Activated T-helper 1 cell treated with anti-CD3 and anti-CD28 coated beads, Interleukin-12 subunit alpha, Interleukin-12 subunit beta, Interleukin-2, Interleukin-4 antibody, amounts not matched to agents 30 ng/mL and 10 ng/mL and 1 ng/mL, durations not matched to agents 14 hours and 24 hours and 36 hours (primary cell): ENCODE results near the gene CDX2. TPM values are rescaled to one million over a fixed set of nuclear protein-coding genes. Genes with fewer than 3 reads are reported as not detected.
A peak's percentile ranks its signal among the peaks of the same experiment; 100 is the strongest.

Source experiments
- DNase-seq: peaks from one replicate; pipeline ENCODE4 v3.0.0; 2021; ENCODE audit warnings: low spot score
- H3K27ac Mint-ChIP-seq: one replicate; pipeline ENCODE4 v1.8.0; 2021; ENCODE audit warnings: mild to moderate bottlenecking, mixed read lengths
- H3K27me3 Mint-ChIP-seq: one replicate; pipeline ENCODE4 v1.8.0; 2022; ENCODE audit warnings: mild to moderate bottlenecking, moderate library complexity, mixed read lengths; ENCODE audit not compliant: insufficient read depth
- H3K36me3 Mint-ChIP-seq: one replicate; pipeline ENCODE4 v1.8.0; 2021; ENCODE audit warnings: low read depth, mixed read lengths
- H3K4me1 Mint-ChIP-seq: one replicate; pipeline ENCODE4 v1.8.0; 2021; ENCODE audit warnings: low read depth, mixed read lengths
- H3K4me3 Mint-ChIP-seq: one replicate; pipeline ENCODE4 v1.8.0; 2021; ENCODE audit warnings: mild to moderate bottlenecking, moderate library complexity, mixed read lengths
- H3K9me3 Mint-ChIP-seq: one replicate; pipeline ENCODE4 v1.8.0; 2021; ENCODE audit warnings: mixed read lengths
- intact Hi-C: fragments of 100-400 bp; cut with micrococcal nuclease; formaldehyde crosslinking; loops from one replicate; pipeline ENCODE4 v1.15.1; 2024
- total RNA-seq: library from RNA; stranded (reverse); gene quantifications from 2 replicates; pipeline ENCODE4 v1.2.3, GENCODE V29; 2022

Gene CDX2
- total RNA-seq, 1 donor from 2014 or later: not detected

DNA sequence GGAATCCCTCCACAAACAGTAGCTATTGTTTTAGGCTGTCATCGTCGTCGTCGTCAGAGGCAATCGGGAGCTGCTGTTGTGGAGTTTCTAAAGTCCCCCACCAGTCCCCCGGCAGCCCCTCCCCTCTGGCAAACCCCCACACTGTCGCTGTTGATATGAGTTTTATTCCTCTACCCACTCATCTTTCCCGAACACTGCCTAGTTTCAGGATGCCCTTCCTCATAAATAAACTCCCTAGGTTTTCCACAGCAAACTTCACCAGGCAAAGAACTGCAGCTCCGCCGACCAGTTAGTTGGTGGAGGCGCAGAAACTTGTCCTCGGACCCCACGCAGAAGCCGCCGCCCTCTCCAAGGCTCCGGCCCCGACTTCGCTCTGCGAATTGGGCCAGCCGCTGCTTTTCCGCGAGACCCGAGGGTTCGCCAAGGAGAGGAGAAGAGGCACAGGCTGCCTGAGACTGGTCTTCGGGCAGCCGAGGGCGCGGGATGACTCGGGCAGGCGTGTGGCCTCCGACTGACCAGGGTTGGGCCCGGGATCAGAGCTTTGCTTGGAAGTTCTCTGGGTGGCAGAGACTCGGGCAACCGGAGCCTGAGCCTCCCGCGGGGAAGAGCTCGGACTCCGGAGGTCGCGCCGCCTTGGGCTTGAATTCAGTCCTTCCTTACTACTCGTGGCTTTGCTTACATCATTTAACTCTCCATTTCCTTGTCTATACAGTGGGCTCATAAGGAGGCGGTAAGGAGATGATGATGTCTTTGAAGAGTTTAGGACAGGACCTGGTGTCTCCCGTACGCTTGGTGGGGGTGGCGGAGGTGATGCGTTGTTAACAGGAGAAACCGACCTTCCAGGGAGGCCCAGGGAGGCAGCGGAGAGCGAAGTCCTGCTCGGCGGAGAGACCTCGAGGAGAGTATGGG, 41.4 kb downstream of the CDX2 start:
- peaks cover 79% of the 10 kb centered on the region for H3K27me3 Mint-ChIP-seq
- peak overlapping the region; percentile 52 for H3K27ac Mint-ChIP-seq
- no peak for DNase-seq
- no peak overlapping the region for H3K4me3 Mint-ChIP-seq
- peaks cover 7% of the 10 kb centered on the region for H3K4me1 Mint-ChIP-seq
- intact Hi-C loops: loop anchor here (2.0 kb wide), 1 partner anchor 41 kb away; the partner anchor contains the start of gene CDX2
- H3K36me3 Mint-ChIP-seq: no peaks in the 10 kb centered on the region
- H3K9me3 Mint-ChIP-seq: no peaks in the 10 kb centered on the region

DNA sequence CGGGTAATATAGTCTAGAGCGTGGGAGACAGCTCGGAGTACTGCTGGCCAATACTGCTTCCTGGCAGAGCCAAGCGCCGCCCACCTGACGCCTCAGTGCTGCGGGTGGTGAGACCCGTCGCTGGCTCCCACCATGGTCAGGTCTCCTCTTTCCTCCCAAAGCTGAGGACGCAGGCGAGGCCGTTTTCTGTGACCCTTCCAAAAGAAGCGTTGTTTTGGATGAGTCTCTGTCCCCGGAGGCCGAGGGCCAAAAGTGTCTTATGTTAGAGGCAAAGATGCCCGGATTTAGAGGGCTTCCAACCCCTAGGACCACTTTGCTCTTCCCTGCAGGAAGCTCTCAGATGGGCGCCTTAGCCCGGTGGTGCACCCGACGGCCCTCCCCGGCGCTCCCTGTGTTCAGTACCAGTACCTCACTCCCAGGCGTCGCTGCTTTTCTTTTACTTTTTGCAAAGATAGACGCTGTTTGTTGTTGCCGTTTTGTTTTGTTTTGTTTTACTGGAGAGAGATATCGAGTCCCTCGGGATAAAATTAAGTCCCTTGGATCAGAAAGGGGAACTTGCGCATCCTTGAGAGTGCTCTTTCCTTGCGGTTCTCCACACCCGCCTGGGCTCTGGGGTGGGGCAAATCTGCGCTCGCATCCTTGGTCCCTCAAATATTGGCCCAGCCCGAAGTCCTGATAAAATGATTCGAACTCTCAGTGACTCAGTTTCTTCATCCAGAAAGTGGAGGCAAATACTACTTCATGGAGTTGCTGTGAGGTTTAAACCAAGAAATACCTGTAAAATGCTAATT, 42.3 kb downstream of the CDX2 start:
- Mint-ChIP-seq H3K4me1 (peaks cover 7% of the 10 kb centered on the region), H3K4me3 (no peak overlapping the region), H3K9me3 (no peaks in the 10 kb centered on the region), H3K36me3 (no peaks in the 10 kb centered on the region), H3K27me3 (peaks cover 87% of the 10 kb centered on the region), H3K27ac (peak overlapping the region; percentile 52)
- intact Hi-C loops: loop anchor here (2.0 kb wide), 1 partner anchor 42 kb away; the partner anchor contains the start of gene CDX2
- no peak for DNase-seq

DNA sequence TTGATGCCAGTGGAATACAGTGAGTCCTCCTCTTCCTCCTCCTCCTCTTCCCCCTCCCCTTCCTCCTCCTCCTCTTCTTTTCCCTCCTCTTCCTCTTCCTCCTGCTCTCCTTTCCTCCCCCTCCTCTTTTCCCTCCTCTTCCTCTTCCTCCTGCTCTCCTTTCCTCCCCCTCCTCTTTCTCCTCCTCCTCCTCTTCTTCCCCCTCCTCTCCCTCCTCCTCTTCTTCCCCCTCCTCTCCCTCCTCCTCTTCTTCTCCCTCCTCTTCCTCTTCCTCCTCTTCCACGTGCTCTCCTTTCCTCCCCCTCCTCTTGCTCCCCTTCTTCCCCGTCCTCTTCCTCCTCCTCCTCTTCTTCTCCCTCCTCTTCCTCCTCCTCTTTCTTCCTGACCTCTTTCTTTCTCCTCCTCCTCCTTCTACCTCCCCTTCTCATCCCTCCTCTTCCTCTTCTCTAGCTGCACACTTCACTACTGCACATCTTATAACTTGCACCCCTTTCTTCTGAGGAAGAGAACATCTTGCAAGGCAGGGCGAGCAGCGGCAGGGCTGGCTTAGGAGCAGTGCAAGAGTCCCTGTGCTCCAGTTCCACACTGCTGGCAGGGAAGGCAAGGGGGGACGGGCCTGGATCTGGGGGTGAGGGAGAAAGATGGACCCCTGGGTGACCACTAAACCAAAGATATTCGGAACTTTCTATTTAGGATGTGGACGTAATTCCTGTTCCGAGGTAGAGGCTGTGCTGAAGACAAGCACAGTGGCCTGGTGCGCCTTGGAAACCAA, 43.7 kb downstream of the CDX2 start:
- H3K9me3 Mint-ChIP-seq: no peaks in the 10 kb centered on the region
- no peaks in the 10 kb centered on the region for H3K36me3 Mint-ChIP-seq
- H3K27ac Mint-ChIP-seq: peak overlapping the region; percentile 2
- DNase-seq: no peak
- peaks cover 83% of the 10 kb centered on the region for H3K27me3 Mint-ChIP-seq
- H3K4me3 Mint-ChIP-seq: no peak overlapping the region
- intact Hi-C loops: loop anchor here (2.0 kb wide), 1 partner anchor 133 kb away; the partner anchor contains the start of gene GSX1
- peaks cover 7% of the 10 kb centered on the region for H3K4me1 Mint-ChIP-seq

DNA sequence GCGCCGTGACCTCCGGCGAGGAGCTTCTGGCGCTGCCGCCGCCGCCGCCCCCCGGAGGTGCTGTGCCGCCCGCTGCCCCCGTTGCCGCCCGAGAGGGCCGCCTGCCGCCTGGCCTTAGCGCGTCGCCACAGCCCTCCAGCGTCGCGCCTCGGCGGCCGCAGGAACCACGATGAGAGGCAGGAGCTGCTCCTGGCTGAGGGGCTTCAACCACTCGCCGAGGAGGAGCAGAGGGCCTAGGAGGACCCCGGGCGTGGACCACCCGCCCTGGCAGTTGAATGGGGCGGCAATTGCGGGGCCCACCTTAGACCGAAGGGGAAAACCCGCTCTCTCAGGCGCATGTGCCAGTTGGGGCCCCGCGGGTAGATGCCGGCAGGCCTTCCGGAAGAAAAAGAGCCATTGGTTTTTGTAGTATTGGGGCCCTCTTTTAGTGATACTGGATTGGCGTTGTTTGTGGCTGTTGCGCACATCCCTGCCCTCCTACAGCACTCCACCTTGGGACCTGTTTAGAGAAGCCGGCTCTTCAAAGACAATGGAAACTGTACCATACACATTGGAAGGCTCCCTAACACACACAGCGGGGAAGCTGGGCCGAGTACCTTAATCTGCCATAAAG, 44.5 kb downstream of the CDX2 start:
- Mint-ChIP-seq H3K4me1 (peaks cover 7% of the 10 kb centered on the region), H3K27me3 (peaks cover 77% of the 10 kb centered on the region)

DNA sequence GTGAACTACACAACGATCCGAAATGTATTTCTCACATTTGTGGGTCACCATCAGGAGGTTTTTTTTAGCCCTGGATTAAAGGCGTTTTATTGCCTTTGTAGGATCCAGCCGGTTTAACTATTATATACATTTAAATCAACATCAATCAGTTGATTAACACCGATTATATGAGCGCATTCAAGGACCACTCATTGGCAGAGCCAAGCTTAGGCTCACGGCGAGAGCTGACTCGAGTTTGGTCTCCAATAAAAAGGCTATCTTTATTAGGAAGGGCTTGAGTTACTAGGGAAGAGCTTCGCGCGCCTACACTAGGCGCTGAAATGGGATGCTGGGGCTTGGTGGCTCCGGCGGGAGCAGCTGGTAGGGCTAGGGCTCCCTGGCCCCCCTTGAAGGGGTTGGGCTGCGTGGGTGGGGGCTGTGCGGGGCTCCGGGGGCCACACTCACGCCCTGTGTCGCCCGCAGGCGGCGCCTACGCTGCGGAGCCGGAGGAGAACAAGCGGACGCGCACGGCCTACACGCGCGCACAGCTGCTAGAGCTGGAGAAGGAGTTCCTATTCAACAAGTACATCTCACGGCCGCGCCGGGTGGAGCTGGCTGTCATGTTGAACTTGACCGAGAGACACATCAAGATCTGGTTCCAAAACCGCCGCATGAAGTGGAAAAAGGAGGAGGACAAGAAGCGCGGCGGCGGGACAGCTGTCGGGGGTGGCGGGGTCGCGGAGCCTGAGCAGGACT, 45.2 kb downstream of the CDX2 start:
- intact Hi-C loops: loop anchor here (2.0 kb wide), 3 partner anchors 31 to 131 kb away; partner anchors contain the start of gene GSX1
- H3K9me3 Mint-ChIP-seq: no peaks in the 10 kb centered on the region
- H3K4me1 Mint-ChIP-seq: peaks cover 7% of the 10 kb centered on the region
- DNase-seq: no peak
- no peak overlapping the region for H3K4me3 Mint-ChIP-seq
- H3K27me3 Mint-ChIP-seq: peaks cover 78% of the 10 kb centered on the region
- peak overlapping the region; percentile 66 for H3K27ac Mint-ChIP-seq
- no peaks in the 10 kb centered on the region for H3K36me3 Mint-ChIP-seq

More for the DNA sequence above, 44.5 kb downstream of the CDX2 start:
- intact Hi-C loops: loop anchor here (2.0 kb wide), 1 partner anchor 132 kb away; the partner anchor contains the start of gene GSX1
- Mint-ChIP-seq H3K27ac (peak overlapping the region; percentile 12), H3K9me3 (no peaks in the 10 kb centered on the region), H3K4me3 (no peak overlapping the region), H3K36me3 (no peaks in the 10 kb centered on the region)
- DNase-seq: no peak

DNA sequence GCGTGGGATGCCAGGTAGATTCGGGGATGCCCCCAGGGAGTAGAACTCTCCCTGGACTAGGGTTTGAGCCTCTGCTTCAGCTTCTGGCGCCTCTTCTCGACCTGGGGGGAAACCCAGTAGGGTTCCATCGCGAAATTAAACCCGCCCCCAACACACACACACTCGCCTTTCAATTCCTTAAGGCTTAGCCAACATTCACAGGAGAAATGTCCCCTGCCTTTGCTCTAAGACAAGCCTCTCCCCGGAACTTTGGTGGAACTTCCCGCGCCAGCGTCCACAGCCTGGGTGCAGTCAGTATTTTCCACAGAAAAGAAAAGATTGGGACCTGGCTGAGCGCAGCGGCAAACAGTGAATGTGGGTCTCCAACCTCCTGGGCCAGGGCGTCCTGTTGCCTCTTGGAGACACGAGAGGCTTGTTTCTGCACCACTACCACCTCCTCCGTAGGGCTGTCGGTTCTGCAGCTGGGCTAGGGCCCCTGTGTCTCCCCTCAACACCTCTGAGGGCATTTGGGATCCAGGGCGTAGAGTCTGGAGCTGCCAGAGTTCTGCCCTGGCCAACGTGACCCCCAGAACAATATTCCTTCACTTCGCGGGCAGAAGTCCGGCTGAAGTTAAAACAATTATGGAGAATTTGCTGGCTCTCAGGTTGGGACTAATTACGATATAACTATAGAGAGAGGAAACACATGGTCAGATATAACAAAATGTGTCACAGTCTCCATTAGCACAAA, 46.1 kb downstream of the CDX2 start:
- Mint-ChIP-seq H3K27ac (peak overlapping the region; percentile 66), H3K27me3 (peaks cover 81% of the 10 kb centered on the region), H3K36me3 (no peaks in the 10 kb centered on the region), H3K9me3 (no peaks in the 10 kb centered on the region), H3K4me3 (no peak overlapping the region), H3K4me1 (peaks cover 11% of the 10 kb centered on the region)
- intact Hi-C loops: loop anchor here (2.0 kb wide), 2 partner anchors 32 to 102 kb away; no protein-coding TSS in a partner anchor
- no peak for DNase-seq

DNA sequence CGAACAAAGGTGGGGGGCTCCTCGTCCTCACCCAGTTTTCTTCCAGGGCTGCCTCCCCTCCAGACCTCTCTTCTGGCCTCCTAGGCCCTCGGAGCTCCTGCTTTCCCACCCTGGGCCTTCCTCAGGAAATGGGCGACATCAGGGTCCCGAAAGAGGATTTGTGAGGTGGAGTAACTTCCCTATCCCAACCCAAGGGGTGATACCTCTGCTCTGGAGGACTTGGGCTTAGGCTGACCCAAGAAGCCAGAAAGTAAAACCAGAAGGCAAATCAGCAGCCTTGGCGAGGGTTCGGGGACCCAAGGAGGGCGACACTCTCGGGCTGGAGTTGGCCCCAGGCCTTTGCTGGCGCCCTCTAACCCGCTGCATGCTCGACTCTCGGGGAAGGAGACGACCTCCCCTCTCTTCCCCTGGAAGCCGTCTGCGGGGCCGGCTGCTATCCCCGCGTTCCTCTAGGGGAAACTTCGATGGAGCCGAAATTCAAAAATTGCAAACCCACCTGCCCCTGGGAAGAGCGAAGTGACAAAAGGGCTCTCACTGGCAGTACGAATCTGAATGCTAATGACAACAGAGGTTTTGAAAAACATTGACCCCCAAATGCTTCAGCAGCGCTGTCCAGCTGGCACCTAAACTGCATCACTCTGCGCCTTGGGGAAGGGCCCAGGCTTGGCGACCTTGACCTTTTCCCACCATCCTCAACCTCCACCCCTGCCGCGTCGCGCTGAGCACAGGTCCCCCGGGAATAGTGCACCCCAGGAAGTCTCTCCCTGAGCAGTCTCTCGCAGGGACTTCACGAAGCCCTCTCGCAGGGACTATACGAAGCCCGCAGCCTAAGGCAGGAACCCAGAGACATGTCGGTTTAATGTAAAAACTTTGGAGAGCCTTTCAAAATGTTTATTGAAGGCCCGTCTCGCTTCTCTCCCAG, 46.9 kb downstream of the CDX2 start:
- Mint-ChIP-seq H3K36me3 (no peaks in the 10 kb centered on the region), H3K27ac (peak overlapping the region; percentile 44), H3K9me3 (no peaks in the 10 kb centered on the region), H3K4me1 (peaks cover 12% of the 10 kb centered on the region), H3K4me3 (no peak overlapping the region), H3K27me3 (peaks cover 81% of the 10 kb centered on the region)
- intact Hi-C loops: loop anchor here (2.0 kb wide), 2 partner anchors 33 to 101 kb away; no protein-coding TSS in a partner anchor
- no peak for DNase-seq

DNA sequence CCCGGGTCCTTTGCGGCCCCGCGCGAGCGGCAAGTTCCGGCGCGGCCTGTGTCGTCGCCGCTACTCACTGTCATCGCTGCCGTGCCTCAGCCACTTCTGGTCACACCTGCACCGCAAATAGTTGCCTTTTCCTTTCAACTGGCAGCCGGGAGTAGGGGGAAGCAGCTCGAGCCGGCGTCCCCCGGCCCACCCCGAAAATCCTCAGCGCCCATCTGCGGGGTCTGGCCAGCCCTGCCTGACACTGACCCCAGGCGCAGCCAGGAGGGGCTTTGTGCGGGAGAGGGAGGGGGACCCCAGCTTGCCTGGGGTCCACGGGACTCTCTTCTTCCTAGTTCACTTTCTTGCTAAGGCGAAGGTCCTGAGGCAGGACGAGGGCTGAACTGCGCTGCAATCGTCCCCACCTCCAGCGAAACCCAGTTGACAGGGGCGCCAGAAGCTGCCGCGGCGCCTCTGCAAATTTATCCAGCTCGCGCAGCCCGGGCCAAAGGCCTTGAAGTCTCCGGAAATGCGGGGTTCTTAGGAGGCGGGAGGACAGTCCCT, 47.6 kb downstream of the CDX2 start:
- Mint-ChIP-seq H3K4me1 (peaks cover 5% of the 10 kb centered on the region), H3K4me3 (no peak overlapping the region), H3K27me3 (peaks cover 78% of the 10 kb centered on the region), H3K9me3 (no peaks in the 10 kb centered on the region), H3K27ac (no peak overlapping the region), H3K36me3 (no peaks in the 10 kb centered on the region)
- intact Hi-C loops: no loop called here
- no peak for DNase-seq

DNA sequence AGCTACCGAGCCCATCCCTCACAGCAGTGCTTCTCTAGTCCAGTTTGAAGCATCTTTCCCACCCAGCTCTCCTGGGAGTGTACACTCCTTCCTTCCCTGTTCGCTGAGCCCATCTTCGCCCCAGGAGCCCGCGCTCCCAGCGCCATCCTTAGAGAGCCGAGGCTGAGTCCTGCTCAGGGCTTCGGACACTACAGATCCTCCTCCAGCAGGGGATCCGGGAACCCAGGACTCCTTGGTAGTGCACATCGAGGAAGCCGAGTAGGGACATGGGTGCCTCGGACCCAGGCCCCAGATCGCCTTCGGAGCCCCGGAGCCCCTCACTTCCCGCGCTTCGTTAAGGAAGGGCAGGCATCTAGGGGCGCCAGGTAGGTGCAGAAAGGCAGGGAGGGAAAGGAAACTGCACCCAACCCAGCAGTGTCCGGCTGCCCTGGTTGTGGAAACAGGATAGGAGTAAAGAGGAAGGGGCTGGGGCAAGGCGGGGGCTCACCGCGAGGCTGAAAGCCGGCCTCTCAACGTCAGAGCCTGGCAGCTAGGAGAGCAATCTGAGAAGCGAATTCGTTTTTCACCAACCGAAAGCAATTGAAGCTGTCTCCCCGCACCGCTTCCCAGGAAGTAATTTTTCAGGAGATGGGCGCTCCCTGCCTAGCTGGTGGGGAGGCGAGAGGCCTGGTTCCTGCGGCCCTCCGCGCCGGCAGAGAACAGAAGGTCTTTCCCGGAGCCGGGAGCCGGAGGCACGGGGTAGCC, 48.3 kb downstream of the CDX2 start:
- peaks cover 5% of the 10 kb centered on the region for H3K4me1 Mint-ChIP-seq
- H3K27ac Mint-ChIP-seq: peak overlapping the region; percentile 44
- H3K27me3 Mint-ChIP-seq: peaks cover 74% of the 10 kb centered on the region
- no peaks in the 10 kb centered on the region for H3K36me3 Mint-ChIP-seq
- intact Hi-C loops: no loop called here
- H3K4me3 Mint-ChIP-seq: peak overlapping the region; percentile 54
- no peaks in the 10 kb centered on the region for H3K9me3 Mint-ChIP-seq
- no peak for DNase-seq
